ENCODE results near the gene EVX1.

The EVX1 gene

GRCh38 chr7:27215356-27215755, 27.2 kb upstream of the EVX1 start:
- Histone ChIP-seq H3K4me1 (ENCODE audit: control insufficient read depth, insufficient read depth, low read length) (peaks cover 3% of the 10 kb centered on the region; the same call in 1 of the 2 replicates), H3K9me3 (ENCODE audit: control insufficient read depth, insufficient read depth, low read length) (no peaks in the 10 kb centered on the region), H3K36me3 (ENCODE audit: control insufficient read depth, insufficient read depth, low read length) (no peaks in the 10 kb centered on the region), H3K27me3 (ENCODE audit: control insufficient read depth, insufficient read depth, low read length) (peaks cover 85% of the 10 kb centered on the region), H3K4me3 (ENCODE audit: low read length) (no peak overlapping the region), H3K27ac (ENCODE audit: low read length) (no peak overlapping the region)
- no CpG with 5 or more reads among the region's 2 CpGs for WGBS (ENCODE audit: insufficient coverage, insufficient read length)
- no peak for DNase-seq (ENCODE audit: low read depth, low spot score)

DNA sequence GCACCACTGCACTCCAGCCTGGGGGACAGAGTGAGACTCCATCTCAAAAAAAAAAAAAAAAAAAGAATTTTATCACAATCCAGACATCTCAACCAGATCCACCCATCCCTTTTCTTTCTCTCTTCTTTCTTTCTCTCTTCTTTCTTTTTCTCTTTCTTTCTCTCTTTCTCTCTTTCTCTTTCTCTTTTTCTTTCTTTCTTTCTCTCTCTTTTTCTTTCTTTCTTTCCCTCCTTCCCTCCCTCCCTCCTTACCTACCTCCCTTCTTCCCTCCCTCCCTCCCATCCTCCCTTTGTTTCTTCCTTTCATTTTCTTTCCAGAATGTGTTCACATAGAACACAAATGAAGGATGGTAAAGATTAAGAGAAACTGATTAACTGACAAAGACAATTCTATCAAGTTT, 24.7 kb upstream of the EVX1 start:
- H3K4me3 ChIP-seq (ENCODE audit: low read length) = no peak overlapping the region
- H3K36me3 ChIP-seq (ENCODE audit: control insufficient read depth, insufficient read depth, low read length) = no peaks in the 10 kb centered on the region
- no peak overlapping the region for H3K27ac ChIP-seq (ENCODE audit: low read length)
- peaks cover 3% of the 10 kb centered on the region; the same call in 1 of the 2 replicates for H3K4me1 ChIP-seq (ENCODE audit: control insufficient read depth, insufficient read depth, low read length)
- DNase-seq (ENCODE audit: low read depth, low spot score) = no peak
- H3K27me3 ChIP-seq (ENCODE audit: control insufficient read depth, insufficient read depth, low read length) = peaks cover 78% of the 10 kb centered on the region
- H3K9me3 ChIP-seq (ENCODE audit: control insufficient read depth, insufficient read depth, low read length) = no peaks in the 10 kb centered on the region

GRCh38 chr7:27219821-27220220, 22.8 kb upstream of the EVX1 start:
- H3K36me3 ChIP-seq (ENCODE audit: control insufficient read depth, insufficient read depth, low read length) = no peaks in the 10 kb centered on the region
- no peak overlapping the region for H3K4me3 ChIP-seq (ENCODE audit: low read length)
- no peaks in the 10 kb centered on the region for H3K4me1 ChIP-seq (ENCODE audit: control insufficient read depth, insufficient read depth, low read length)
- H3K27ac ChIP-seq (ENCODE audit: low read length) = no peak overlapping the region
- H3K9me3 ChIP-seq (ENCODE audit: control insufficient read depth, insufficient read depth, low read length) = no peaks in the 10 kb centered on the region
- peaks cover 63% of the 10 kb centered on the region for H3K27me3 ChIP-seq (ENCODE audit: control insufficient read depth, insufficient read depth, low read length)
- no CpG with 5 or more reads among the region's 4 CpGs for WGBS (ENCODE audit: insufficient coverage, insufficient read length)
- DNase-seq (ENCODE audit: low read depth, low spot score) = no peak

DNA sequence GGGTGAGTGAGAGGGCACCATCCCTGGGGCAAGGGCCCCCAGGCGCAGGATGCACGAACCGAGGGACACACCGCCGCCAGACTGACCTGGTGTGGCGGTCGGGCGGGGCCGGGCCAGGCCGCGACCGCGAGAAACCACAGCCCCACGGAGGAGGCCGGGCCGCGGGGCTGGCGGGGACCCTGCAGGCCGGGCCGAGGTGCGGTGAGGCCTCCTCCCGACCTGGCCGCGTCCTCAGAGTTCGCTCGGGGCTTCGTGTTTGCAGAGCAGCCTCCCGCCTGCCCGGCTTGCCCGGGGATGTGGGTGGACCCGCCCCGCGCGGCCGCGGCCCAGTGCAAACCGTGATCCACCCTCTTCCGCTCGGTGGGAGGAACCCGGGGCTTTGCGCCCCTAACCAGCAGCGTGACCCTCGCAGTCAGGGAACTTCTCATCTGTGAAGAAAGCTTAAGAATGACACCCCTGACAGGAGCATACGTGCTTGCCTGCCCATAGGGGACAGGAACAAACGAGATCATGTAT, 22.1 kb upstream of the EVX1 start:
- H3K27me3 ChIP-seq (ENCODE audit: control insufficient read depth, insufficient read depth, low read length) = peaks cover 63% of the 10 kb centered on the region
- WGBS (ENCODE audit: insufficient coverage, insufficient read length) = no CpG with 5 or more reads among the region's 45 CpGs
- H3K4me1 ChIP-seq (ENCODE audit: control insufficient read depth, insufficient read depth, low read length) = no peaks in the 10 kb centered on the region; the same call in 1 of the 2 replicates
- no peak overlapping the region for H3K27ac ChIP-seq (ENCODE audit: low read length)
- H3K4me3 ChIP-seq (ENCODE audit: low read length) = no peak overlapping the region
- no peaks in the 10 kb centered on the region for H3K36me3 ChIP-seq (ENCODE audit: control insufficient read depth, insufficient read depth, low read length)
- H3K9me3 ChIP-seq (ENCODE audit: control insufficient read depth, insufficient read depth, low read length) = no peaks in the 10 kb centered on the region
- DNase-seq (ENCODE audit: low read depth, low spot score) = no peak

- Histone ChIP-seq H3K36me3 (ENCODE audit: control insufficient read depth, insufficient read depth, low read length) (no peaks in the 10 kb centered on the region), H3K4me1 (ENCODE audit: control insufficient read depth, insufficient read depth, low read length) (no peaks in the 10 kb centered on the region; the same call in 1 of the 2 replicates), H3K9me3 (ENCODE audit: control insufficient read depth, insufficient read depth, low read length) (no peaks in the 10 kb centered on the region), H3K27ac (ENCODE audit: low read length) (no peak overlapping the region), H3K27me3 (ENCODE audit: control insufficient read depth, insufficient read depth, low read length) (peaks cover 63% of the 10 kb centered on the region), H3K4me3 (ENCODE audit: low read length) (no peak overlapping the region)
- no CpG with 5 or more reads among the region's 3 CpGs for WGBS (ENCODE audit: insufficient coverage, insufficient read length)
- no peak for DNase-seq (ENCODE audit: low read depth, low spot score)
These were observed 21.3 kb upstream of the EVX1 start for GRCh38 chr7:27221201-27221797.

DNA sequence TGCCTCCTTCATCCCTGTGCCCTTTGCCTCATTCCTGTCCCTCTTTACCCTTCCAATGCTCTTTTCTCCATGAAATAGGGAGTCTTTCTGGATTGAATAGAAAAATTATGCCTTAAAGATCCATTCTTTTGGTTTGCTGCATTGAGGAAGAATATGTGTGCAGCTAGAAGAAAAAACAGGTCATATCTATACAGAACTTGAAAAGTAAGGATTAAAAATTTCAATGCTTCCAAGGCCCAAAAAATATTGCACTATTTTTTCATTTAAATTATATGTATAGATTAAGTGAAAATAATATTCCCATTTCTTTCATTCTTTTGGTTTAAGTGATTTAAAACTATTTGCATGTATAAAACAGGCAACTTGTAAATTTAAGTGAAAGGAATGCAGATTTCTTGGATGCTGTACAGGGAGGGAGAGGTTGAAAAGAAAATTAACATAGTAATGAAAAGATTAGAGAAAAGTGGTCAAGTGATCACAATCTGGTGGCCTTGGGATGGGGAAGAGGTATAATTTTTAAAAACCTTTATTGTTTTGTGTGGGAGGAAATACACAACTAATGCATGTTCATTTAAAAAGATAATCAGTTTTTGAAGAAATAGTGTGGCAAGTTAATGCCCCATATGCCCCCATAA, 18.5 kb upstream of the EVX1 start:
- Histone ChIP-seq H3K27me3 (ENCODE audit: control insufficient read depth, insufficient read depth, low read length) (peaks cover 66% of the 10 kb centered on the region), H3K27ac (ENCODE audit: low read length) (no peak overlapping the region), H3K36me3 (ENCODE audit: control insufficient read depth, insufficient read depth, low read length) (no peaks in the 10 kb centered on the region), H3K4me3 (ENCODE audit: low read length) (no peak overlapping the region), H3K4me1 (ENCODE audit: control insufficient read depth, insufficient read depth, low read length) (no peaks in the 10 kb centered on the region; the same call in 1 of the 2 replicates), H3K9me3 (ENCODE audit: control insufficient read depth, insufficient read depth, low read length) (no peaks in the 10 kb centered on the region)
- no peak for DNase-seq (ENCODE audit: low read depth, low spot score)

DNA sequence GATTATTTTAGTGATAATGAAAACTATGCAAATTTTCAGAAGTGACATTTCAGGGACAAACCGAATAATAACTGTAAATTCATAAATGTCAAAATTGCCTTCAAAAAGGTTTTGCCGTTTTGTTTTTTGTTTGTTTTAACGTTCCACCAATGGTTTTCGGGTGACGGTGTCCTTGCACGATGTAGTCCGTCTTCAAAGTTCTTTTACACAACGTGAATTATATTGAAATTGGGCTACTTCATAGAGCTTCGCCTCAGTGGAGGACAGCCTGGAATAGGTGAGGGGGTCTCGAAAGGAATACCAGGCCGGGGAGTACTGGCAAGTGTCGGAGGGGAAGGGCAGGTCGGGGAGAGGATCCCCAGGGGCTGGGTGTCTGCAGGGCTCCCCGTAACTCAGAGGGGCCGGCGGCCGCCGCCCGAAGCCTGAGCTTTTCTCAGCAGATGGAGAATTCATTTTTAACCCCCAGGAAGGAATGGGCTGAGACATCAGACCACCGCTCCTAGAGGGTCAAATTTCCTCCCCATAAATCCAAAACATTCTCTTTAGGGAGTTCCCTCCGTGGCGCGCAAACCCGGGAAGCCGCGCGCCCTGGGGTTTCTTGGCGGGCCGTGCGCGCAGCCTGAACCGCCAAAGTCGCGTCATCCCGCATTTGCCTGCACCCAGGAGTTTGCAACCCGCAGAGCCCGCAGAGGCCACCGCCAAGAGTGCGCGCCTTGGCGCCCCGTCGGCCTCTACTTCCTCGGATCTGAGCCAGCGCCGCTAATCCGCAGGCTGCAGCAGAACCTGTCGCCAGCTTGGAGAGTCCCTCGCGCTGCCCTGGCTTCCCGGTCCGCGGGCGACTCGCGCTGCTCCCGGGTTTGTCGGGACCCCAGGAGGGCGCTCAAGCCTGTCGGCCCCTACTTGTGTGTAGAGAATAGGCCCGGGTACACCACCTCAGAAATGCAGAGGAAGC, 17.3 kb upstream of the EVX1 start:
- WGBS (ENCODE audit: insufficient coverage, insufficient read length) = no CpG with 5 or more reads among the region's 61 CpGs
- H3K27me3 ChIP-seq (ENCODE audit: control insufficient read depth, insufficient read depth, low read length) = peaks cover 59% of the 10 kb centered on the region
- H3K4me1 ChIP-seq (ENCODE audit: control insufficient read depth, insufficient read depth, low read length) = no peaks in the 10 kb centered on the region; the same call in 1 of the 2 replicates
- DNase-seq (ENCODE audit: low read depth, low spot score) = no peak
- no peak overlapping the region; the same call in 1 of the 2 replicates for H3K4me3 ChIP-seq (ENCODE audit: low read length)
- no peaks in the 10 kb centered on the region for H3K9me3 ChIP-seq (ENCODE audit: control insufficient read depth, insufficient read depth, low read length)
- no peak overlapping the region for H3K27ac ChIP-seq (ENCODE audit: low read length)
- H3K36me3 ChIP-seq (ENCODE audit: control insufficient read depth, insufficient read depth, low read length) = no peaks in the 10 kb centered on the region

DNA sequence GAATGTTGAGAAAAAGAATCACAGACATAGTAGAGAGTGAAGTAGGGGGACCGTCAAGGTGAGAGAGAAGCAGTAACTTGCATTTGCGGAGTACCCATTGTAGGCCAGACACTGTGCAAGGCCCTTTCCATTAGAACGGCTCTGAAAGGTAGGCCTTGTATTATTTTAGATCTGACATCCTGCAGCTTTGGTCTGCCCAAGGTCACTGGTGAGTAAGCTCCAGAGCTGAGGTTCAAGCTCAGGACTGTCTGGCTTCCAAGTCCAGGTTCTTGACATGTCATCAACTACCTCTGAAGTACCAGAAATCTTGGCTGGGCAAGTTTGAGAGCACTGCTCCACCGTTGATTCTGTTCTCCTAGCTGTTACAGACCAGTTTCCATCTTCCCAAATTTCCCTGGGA, 13.2 kb upstream of the EVX1 start:
- no peak for DNase-seq (ENCODE audit: low read depth, low spot score)
- no peaks in the 10 kb centered on the region for H3K36me3 ChIP-seq (ENCODE audit: control insufficient read depth, insufficient read depth, low read length)
- WGBS (ENCODE audit: insufficient coverage, insufficient read length) = no CpG with 5 or more reads among the region's 4 CpGs
- H3K27ac ChIP-seq (ENCODE audit: low read length) = no peak overlapping the region
- H3K4me3 ChIP-seq (ENCODE audit: low read length) = no peak overlapping the region
- no peaks in the 10 kb centered on the region for H3K9me3 ChIP-seq (ENCODE audit: control insufficient read depth, insufficient read depth, low read length)
- no peaks in the 10 kb centered on the region; the same call in 1 of the 2 replicates for H3K4me1 ChIP-seq (ENCODE audit: control insufficient read depth, insufficient read depth, low read length)
- peaks cover 43% of the 10 kb centered on the region for H3K27me3 ChIP-seq (ENCODE audit: control insufficient read depth, insufficient read depth, low read length)

DNA sequence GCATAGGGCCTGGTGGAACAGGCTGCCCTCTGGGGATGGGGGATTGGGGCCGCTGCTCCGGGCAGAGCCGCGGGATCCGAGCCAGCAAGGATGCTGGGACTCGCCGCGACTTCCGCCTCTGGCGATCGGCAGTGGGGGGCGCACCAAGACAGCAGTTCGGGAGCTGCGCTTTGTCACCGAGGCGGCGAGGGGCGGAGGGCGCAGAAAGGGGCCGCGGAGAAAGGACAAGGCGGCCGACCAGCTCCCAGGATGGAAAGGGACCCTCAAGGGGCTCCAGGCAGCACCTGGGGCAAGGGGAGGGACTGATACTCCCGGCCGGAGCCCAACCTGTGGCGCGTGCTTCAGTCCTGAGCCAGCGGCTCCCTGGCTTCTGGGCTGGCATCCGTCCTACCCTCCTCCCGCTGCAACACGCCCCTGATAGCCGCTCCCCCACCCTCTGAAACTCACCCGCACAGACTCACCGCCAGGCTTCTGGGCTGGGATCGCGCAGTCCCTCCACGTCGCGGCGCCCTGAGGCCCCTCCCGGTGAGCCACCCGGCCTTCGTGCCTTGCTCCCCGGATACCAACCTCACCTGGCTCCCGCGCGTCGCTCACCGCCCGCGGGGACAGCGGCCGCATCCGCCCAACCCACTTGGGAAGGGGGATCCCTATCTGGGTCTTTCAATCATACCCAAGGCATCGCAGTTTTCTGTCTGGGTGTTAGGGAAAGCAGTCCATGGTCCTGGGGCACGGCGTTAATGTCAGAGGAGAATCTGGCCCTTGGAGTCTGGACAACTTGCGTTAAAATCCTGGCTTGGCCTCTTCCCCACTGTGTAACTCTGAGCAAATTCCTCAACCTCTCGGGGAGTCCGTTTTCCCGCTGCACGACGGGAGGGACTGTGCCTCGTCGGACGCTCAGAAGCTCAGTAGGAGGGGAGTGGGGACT, 7.0 kb upstream of the EVX1 start:
- Histone ChIP-seq H3K4me3 (ENCODE audit: low read length) (peak overlapping the region; percentile 15; the same call in 1 of the 2 replicates), H3K36me3 (ENCODE audit: control insufficient read depth, insufficient read depth, low read length) (no peaks in the 10 kb centered on the region), H3K9me3 (ENCODE audit: control insufficient read depth, insufficient read depth, low read length) (no peaks in the 10 kb centered on the region), H3K4me1 (ENCODE audit: control insufficient read depth, insufficient read depth, low read length) (no peaks in the 10 kb centered on the region), H3K27me3 (ENCODE audit: control insufficient read depth, insufficient read depth, low read length) (peaks cover 66% of the 10 kb centered on the region), H3K27ac (ENCODE audit: low read length) (no peak overlapping the region)
- no CpG with 5 or more reads among the region's 66 CpGs for WGBS (ENCODE audit: insufficient coverage, insufficient read length)
- DNase-seq (ENCODE audit: low read depth, low spot score) = no peak

All from iPS DF 6.9 (cell line).